GM19351 (cell line): ENCODE measurements around the gene CLDN34.
A peak's percentile ranks its signal among the peaks of the same experiment; 100 is the strongest.

Experiments used
- ATAC-seq: cut with Tn5 transposase; IDR thresholded peaks from one replicate; pipeline ENCODE4 v1.9.1; 2021; ENCODE audit warnings: mild to moderate bottlenecking, moderate library complexity; ENCODE audit not compliant: unreplicated experiment

The CLDN34 gene

GRCh38 chrX:9966775-9967408 is at the start of gene CLDN34:
Gene CLDN34 (plus strand): TSS chrX:9967358. CDS start chrX:9967358, 0 bp downstream.
- ATAC-seq: no peak

DNA sequence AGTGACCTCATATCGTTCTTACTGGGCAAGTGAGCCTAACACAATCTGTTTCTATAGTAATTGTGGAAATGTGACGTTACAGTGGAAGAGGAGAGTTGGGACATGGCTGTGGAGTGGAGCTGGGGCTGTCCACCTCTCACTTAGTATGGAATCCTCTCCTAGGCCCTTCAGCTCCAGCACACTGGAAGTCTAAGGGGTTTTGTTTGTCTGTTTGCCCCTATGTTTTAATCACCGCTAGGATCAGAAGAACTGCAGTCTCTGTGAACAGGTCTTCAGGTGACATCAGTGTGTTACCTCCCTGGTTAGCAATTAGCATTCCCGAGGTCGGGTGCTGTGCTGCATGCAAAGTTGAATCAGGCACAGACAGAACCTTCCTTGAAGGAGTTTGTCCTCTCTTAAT is 49.3 kb upstream of the CLDN34 start:
- no peak for ATAC-seq

DNA sequence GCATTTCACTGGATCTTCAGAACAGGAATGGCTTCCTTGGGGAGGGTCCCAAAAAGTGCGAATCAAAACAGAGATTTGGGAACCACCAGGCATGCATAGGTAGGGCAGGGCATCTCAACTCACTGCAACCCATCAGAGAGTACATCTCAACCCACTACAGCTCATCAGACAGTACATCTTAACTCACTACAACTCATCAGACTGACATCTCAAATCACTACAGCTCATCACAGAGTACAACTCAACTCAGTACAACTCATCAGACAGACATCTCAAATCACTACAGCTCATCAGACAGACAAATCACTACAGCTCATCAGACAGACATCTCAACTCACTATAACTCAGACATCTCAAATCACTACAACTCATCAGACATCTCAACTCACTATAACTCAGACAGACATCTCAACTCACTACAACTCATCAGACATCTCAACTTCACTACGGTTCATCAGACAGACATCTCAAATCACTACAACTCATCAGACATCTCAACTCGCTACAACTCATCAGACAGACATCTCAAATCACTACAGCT is 47.5 kb upstream of the CLDN34 start:
- no peak for ATAC-seq

DNA sequence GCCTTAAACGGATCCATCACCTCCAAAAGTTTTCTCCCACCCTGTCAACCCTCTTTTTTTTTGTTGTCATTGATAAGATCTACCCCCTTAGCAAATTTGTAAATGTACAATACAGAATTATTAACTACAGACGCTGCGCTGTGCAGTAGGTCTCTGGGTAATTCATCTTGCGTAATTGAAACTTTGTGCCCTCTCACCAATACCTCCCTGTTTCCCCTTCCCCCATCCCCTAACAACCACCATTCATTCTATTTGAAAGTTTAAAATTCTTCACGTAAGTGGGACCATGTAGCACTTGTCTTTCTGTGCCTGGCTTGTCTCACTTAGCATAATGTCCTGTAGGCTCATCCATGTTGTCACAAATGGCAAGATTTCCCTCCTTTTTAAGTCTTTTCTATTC is 45.8 kb upstream of the CLDN34 start:
- ATAC-seq: no peak

DNA sequence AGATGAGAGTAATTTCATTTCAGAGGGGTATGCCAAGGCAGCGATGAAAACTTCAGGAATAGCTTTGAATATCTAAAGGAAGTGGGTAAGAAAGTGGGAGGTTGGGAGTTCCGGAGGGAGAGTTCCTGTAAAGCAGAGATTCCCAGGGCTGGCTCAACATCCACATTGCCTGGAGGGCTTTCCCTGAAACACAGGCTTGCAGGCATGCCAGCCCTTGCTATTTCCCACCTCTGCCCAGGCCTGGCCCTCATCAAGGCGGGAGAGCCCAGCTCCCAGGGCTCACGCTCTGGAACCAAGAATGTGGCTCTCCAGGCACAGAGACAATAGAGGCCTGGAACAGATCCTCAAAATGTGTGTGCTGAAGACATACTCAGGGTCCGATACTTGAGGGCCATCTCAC is 43.8 kb upstream of the CLDN34 start:
- no peak for ATAC-seq

DNA sequence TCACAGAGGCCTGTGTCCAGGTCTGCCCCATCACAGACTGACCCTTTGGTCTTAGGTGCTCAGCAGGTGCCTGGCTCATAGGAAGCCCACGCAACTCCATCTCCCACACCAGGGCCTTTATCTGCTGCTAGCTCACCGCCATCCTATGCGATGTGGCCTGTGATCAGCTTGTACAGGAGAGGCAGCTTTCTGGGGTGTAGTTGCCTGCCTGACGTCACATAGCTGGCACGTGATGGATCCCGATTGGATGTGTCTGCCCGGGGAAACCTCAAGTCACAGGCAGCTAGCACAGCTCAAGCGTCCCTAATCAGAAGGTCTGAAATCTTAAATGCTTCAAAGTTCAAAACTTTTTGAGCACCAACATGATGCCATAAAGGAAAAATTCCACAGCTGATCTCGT is 41.2 kb upstream of the CLDN34 start:
- ATAC-seq: no peak

DNA sequence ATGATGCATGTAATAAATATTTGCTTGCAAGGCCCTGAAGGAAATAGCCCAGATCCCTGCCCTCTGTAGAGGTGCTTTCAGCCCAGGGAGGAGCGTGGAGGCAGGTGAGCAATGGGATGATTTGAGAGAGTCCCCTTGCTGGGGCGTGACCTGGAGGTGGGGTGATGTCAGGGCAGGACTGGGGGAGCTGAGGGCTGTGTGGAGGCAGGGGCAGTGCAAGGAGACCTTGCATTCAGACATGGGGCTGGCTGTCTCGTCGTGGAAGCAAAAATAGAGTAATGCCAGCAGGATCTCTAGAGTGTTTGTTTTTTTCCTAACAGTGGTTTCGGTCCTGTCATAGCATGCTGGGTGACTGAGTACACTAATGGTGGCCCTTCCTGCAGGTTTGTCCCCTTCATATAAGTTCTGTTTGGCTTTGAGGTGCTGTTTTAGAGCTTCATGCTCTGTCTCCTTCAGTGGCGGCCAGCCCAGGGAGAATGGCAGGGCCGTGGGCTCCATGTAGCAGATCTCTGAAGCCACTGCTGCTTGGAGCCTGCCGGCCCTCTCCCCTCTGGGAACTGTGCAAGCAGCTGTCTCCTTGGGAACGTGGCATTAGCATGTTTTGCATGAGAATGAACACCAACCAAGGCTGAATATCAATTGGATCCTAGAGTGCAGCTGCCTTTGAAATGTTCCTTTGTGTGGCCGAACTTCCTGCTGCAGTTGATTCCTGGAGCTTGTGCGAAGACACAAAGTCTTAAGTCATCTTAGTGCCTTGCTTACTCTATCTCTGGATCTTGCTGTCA is 39.3 kb upstream of the CLDN34 start:
- no peak for ATAC-seq

DNA sequence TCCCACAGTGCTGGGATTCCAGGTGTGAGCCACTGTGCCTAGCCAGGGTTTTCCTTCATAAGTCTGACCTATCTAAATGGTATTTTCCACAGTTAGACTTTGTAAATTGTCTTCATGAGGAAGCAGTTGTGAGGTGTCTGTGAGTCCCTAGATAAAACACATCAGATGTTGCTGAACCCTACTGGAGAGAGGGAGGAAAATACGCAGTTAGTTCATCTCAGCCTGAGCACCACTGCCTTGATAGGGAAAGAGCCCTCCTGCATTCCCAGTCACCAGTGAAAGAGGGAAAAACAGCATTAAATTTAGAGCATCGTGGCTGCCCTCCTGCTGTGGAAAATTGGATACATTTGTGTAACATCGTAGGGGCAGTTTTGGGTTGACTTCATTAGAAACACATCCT is 31.7 kb upstream of the CLDN34 start:
- ATAC-seq: no peak

- no peak for ATAC-seq
Observed at GRCh38 chrX:9937761-9938160, 29.4 kb upstream of the CLDN34 start.

DNA sequence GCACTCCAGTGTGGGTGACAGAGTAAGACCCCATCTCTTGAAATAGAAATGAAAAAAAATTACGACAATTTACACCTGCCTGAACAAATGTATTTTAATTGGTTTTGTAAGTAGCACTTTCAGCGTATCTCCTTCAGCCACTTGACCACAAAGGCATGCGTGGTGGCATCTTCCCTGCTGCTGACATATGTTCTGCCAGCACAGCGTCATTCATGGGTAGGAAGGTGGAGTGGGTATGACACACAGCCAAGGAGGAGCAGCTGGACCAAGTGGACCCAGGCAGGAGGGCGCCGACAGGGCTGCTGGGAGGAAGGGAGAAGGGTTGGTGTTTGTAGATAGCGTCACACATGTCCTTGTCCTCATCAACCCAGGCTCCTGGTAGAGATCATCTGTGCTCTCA is 28.6 kb upstream of the CLDN34 start:
- no peak for ATAC-seq

GRCh38 chrX:9940421-9940820 is 26.7 kb upstream of the CLDN34 start:
- no peak for ATAC-seq

GRCh38 chrX:9942086-9942485 is 25.1 kb upstream of the CLDN34 start:
- peak; percentile 90 for ATAC-seq

- ATAC-seq: no peak
Observed at GRCh38 chrX:9943420-9943819, 23.7 kb upstream of the CLDN34 start.

DNA sequence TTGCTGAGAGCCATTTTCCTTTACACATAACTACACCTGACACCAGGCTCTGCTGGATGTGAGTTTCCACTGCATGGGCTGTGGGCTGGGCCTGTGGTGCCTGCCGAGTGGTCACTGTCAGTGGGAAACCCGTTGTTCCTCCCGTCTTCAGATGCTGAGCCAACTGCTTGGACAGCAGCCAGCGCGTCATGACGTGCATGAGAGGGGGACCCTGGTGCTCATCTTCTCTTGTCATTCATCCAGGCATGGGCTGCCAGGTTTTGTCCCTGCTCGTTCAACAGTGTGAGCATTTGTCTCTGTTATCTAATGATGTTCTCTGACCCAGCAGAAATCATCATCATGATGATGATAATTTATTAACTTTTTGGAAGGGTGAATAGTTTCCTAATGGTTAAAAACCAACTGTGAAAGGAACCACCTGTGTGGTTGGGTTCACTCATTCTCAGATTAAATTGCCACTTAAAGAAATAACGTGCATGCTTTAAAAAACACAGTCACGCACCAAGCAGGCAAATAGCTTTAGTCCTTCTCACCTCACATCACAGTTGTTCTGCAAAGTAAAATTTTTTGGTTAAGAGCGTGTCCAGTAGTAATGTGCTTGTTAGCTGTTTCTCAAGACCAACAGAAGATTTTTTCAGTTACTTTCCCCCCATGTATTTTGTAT is 19.9 kb upstream of the CLDN34 start:
- no peak for ATAC-seq

DNA sequence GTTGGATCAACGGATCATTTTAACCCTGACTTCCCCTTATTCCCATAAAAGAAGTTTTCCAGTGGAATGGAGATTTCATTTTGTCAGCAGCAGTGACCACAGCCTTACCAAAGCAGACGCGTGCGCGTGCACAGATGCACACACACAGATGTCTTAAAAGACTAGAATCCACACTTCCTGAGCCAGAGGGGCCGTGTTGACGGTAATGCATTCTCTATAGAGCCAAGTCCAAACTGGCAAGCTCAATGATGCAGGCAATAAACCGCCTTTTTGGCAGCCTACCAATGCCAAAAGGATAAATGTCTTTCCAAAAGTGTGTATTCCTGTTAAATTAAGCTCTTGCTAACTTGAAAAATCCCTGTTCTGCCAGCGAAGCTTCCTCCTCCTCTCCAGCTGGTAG is 18.8 kb upstream of the CLDN34 start:
- no peak for ATAC-seq

GRCh38 chrX:9952300-9952699 is 14.9 kb upstream of the CLDN34 start:
- no peak for ATAC-seq

GRCh38 chrX:9953396-9953795 is 13.8 kb upstream of the CLDN34 start:
- ATAC-seq: no peak

GRCh38 chrX:9955506-9955905 is 11.7 kb upstream of the CLDN34 start:
- no peak for ATAC-seq

DNA sequence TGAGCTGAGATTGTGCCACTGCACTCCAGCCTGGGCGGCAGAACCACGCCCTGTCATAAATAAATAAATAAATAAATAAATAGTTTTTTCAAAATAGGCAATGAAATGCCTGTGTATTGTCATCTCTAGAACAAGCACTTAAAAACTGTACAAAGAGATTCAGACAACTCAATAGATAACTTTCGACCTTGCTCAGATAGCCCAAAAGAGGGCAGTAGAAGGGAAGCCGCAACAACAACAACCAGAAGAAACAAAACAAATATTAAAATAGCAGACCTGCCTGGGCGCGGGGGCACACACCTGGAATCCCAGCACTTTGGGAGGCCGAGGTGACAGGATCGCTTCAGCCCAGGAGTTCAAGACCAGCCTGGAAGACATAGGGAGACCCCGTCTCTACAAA is 9.4 kb upstream of the CLDN34 start:
- ATAC-seq: no peak

DNA sequence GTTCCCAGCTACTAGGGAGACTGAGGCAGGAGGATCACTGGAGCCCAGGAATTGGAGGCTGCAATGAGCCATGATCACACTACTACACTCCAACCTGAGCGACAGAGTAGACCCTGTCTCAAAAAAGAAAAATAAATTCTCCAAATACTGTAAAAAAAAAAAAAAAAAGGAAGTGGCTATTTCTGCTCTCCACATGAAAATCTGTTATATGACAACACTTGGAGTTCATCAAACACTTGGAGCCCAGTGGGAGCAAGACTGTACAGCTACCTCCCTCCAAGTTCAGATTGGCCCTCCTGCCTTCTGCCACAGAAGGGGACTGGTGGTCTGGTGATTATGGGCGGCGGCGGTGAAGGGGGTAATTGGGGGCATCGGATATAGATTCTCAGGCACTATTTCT is 9.0 kb upstream of the CLDN34 start:
- no peak for ATAC-seq

GRCh38 chrX:9961750-9962149 is 5.4 kb upstream of the CLDN34 start:
- no peak for ATAC-seq

DNA sequence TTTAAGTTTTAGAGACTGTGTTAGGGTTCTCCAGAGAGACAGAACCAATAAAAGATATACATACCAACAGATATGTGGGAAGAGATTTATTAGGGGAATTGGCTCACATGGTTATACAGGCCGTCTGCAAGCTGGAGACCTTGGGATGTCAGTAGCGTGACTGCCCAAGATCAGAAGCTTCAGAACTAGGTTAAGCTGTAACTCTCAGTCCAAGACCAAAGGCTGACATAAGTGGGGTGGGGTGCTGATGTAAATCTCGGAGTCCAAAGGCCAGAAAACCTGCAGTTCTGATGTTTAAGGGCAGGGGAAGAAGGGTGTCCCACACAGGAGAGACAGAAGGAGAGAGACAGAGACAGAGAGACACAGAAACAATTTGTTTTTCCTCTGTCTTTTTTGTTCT is 10.5 kb downstream of the CLDN34 start:
- no peak for ATAC-seq
